Measurements from ENCODE around the gene AGER.

GRCh38 chr6:32190911-32191677 is 7.0 kb upstream of the AGER start:
- TF ChIP-seq CTCF (IDR thresholded peaks at IDR 0.05) (no peak), POLR2A (IDR thresholded peaks at IDR 0.05) (no peak), POLR2AphosphoS5 (IDR thresholded peaks at IDR 0.05) (no peak), EP300 (IDR thresholded peaks at IDR 0.05) (no peak)

Data from sigmoid colon (tissue), 4 donors.